GM12865 (cell line): ENCODE results near the gene NR2F1-AS1.

Experiments
- DNase-seq: peaks from one replicate; pipeline ENCODE4 v3.0.0; 2010; ENCODE audit warnings: low read depth
- H3K4me3 ChIP-seq: 2 replicates; pipeline ENCODE4 v1.5.1; 2011; ENCODE audit warnings: mild to moderate bottlenecking, low read depth, low read length, control low read depth
- TF ChIP-seq, protein P1 (sequence below): IDR thresholded peaks from 2 replicates; pipeline ENCODE4 v1.5.1; 2011; ENCODE audit warnings: low read length, control low read depth, low read depth, inconsistent platforms; ENCODE audit not compliant: insufficient read depth; ENCODE audit errors: missing control alignments

NR2F1-AS1 gene

DNA sequence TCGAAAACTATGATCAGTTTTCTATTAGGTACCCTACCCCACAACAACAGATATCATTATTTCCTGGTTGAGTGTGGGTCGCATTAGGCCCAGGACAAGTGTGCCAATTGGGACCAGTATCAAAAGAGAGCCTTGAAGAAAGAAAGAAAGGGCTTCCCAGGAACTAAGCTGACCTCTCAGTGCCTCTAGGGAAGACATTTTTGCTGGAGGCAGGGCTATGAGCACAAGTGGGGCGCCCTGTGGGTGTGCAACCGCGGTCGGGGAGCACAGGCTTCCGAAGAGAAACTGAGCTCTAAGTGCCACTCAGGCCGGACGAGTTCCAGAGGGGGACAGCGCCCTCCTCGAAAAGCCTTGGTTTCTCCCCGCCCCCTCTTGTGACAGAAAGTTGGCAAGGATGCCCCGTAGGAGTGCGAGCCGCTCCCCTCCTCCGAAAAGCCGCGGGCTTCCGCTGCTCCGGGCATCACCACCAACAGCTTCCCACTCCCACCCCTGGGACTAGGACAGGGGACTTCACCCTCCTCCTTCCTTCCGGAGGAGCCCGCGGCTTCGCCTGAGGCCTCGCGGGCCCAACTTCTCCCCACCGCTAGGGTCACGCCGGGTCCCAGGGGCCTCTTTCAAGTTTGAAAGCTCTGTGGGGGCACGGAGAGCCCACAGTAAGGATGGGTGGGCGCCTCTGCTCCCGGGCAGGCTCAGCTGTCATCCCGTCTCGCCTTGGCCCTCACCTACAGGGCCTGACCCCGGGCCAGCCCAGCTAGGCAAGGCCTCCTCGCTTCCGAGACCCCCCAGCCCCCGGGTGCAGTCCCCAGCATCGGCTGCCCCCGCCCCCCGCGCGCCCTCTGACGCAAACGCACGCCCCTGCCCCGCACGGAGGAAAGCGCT lies 2.0 kb downstream of the NR2F1-AS1 start:
- DNase-seq = no peak
- H3K4me3 ChIP-seq = no peak overlapping the region
- TF ChIP-seq, protein P1, sequence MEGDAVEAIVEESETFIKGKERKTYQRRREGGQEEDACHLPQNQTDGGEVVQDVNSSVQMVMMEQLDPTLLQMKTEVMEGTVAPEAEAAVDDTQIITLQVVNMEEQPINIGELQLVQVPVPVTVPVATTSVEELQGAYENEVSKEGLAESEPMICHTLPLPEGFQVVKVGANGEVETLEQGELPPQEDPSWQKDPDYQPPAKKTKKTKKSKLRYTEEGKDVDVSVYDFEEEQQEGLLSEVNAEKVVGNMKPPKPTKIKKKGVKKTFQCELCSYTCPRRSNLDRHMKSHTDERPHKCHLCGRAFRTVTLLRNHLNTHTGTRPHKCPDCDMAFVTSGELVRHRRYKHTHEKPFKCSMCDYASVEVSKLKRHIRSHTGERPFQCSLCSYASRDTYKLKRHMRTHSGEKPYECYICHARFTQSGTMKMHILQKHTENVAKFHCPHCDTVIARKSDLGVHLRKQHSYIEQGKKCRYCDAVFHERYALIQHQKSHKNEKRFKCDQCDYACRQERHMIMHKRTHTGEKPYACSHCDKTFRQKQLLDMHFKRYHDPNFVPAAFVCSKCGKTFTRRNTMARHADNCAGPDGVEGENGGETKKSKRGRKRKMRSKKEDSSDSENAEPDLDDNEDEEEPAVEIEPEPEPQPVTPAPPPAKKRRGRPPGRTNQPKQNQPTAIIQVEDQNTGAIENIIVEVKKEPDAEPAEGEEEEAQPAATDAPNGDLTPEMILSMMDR = no peak

DNA sequence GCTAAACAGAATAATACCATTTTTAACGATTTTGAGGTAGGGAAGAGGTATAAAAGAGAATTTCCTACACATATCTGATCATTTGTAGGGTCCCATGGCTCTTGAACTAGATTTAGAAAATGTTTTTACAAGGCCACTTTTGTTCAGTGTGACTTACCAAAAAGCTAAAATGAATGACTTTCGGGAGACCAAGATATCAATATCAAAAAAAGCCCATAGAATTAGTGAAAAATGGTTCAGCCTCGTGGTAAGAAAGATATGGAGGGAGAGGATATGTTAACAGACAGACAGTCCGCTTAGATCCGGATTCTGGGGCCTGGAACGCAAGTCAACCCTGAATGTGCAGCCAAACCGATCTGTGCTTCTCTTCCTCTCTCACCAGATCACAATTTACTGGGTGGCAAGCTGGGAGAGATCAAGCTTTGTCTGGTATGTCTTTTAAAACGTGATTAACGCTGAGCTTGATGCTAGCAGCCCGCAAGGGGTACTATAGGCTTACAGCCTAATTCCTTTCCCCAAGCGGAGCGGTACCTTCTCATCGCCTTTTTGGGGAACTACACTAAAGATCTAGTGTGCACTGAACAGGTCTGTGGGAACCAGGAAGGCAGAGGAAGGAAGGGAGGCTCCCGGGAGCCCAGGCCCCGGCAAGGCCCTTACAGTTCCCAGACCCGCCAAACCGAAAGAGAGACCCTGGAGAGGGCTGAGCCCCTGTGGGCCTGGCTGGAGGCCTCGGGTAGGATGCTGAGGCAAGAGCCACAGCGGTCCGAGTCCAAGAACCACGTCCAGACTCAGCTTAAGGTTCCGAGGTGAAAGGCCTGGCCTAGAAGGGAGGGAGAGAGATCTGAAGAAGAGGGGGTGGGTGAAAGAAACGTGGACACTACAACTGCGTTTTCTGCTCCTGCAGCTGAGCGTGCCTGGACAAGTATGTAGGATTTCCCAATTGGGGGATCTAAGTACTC lies 2.9 kb downstream of the NR2F1-AS1 start:
- TF ChIP-seq, protein P1 = no peak
- H3K4me3 ChIP-seq = no peak overlapping the region
- DNase-seq = no peak

DNA sequence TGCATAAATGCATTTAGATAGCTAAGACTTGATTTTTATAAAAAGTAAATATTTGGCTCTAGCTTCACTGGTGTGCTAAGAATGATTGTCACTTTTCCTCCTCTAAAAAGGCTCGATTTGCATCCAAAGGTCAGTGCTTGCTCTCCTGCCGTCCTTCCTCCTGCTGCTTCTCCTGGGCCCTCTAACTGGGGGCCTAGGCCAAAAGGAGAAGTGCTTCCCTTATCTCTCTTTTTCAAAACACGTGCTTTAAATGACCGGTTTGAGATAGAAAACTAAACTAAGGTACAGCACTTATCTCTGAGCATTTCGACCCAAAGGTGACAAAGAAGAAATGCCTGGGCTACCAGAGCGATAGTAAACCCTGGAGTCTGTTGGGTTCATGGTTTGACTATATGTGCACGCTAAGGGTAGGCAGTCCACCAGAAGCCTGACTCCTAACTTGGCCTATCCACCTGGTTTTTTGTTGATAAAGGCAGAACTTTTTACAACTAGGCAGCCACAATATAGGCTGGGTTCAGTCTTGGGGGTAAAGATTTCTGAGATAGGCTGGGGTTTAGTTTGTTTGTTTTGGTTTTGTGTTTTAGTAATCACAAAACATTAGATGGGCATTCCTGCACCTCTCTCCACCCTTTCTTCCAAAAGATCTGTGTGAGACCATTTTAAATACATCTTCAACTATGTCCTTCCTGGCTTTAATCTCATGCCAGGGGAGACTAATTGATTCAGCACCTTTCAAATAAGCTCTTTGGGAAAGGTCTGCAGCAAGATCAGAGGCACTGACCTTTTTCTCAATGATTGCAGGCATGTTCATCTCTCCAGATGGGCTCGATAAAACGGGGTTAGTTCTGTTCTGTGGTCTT lies 3.8 kb downstream of the NR2F1-AS1 start:
- TF ChIP-seq, protein P1 = no peak
- DNase-seq = no peak
- H3K4me3 ChIP-seq = no peak overlapping the region

DNA sequence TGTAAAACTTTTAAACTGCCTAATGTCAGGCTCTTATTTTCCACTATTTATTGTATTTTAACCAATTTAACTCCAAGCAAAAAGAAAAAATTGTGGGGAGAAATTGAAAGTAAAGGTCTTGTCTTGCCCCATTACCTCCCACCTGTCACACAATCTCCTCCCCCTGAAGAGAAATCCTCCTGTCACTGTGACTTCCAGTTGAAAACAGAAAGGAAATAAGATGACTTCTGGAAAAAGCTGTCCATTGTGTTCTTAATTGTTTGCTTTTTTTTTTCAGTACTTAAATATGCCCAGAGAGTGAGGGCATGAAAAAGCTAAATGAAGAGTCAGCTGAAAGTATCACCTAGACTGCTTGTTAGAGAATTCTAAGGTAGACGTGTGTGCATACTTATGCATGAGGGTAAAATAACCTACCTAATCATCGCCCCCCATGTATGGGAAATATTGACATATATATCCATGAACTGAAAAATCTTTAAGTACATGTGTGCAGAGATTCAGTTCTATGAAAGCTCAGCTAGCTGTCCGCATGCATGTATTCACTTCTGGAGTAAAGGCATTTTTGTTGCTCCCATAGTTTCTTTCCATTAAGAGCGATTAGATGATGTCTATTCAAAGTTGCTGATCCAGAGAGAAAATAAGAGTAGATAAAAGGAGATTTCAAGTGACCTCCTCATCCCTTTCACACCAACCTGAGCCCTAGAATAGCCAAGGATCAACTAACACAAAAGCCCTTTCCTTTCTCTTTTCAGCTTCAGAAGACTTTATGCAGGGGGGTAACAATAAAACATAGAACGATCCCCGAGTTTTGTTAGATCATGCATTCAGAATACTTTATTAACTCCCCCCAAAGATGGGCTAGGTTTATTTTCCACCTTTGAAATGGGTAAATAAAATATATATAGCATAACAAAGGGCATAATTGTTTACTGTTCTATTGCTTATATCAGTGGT lies 5.3 kb downstream of the NR2F1-AS1 start:
- TF ChIP-seq, protein P1 = no peak
- H3K4me3 ChIP-seq = no peak overlapping the region
- no peak for DNase-seq

DNA sequence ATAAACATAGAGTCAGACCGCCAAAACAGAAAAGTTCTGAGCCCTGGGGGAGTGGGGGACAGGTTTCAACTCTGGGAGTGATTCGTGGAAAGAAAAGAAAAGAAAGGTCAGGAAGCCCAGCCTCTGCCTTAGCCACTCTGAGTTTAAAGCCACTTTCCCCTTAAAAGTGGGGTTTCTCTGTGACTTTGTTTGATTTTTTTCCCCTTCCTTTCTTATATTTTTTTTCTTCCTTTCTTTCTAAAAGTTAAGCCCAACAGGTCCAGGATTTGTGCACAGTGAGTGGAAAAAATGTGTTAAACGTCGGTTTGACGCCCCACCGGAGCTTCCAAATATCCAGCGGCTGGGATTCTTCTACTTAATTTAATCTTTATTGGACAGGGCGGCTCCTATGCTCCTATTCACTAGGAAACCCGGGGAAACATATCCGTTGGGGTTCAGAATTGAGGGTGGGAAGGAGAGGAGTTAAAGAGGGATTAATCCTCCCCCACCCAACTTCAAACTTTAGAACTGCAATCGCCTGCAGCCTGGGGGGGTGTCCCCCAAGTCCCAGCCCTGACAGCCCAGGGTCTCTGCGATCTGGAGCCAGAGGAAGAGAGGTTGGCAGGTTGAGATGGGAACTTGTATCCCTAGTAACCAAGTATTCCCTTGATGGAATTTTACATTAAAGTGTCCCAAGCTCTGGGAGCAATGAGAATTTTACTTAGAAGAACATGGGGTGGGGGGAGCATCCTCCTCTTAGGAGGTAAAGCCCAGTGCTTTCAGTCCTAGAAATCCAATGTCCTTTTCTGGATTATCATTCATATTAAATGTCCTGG lies 6.3 kb downstream of the NR2F1-AS1 start:
- TF ChIP-seq, protein P1 = no peak
- DNase-seq = no peak
- no peak overlapping the region for H3K4me3 ChIP-seq
